NCI-H748 (cell line): ENCODE results near the gene PPARG.

Experiments
- DNase-seq: peaks from one replicate; lab custom pipeline; 2025; ENCODE audit not compliant: unreplicated experiment; lab: John Stamatoyannopoulos, UW

Gene PPARG

DNA sequence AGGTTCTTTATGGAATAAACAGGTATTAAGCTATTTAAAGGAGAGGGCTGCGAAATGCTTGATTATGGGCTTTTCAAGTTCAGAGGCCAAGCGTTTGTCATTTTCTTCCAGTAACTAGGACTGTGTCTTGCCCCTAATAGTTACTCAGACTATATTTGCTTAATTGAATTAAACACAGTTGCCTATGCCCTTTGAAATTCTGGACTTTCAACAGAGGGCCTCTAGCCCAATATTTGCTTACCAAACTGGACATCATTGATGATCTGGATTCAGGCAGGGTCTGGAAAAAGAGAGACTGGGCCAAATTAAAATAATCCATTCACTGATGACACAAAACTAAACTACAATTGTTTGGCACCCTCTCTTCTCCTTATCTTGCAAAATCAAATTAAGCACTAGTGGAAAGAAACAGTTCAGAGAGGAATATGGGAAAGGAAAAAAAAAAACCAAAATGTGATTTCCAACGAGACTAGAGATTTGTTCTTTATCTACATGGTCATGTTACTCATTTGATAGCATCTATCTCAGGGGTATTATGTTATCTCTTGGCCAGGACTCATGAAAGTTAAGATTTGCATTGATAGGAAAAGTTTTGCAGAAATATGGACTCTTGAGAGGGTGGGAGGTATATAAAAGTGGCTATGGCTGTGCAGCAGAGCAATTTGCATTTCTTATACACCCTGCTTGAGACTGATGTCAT lies 120.3 kb downstream of the PPARG start:
- no peak for DNase-seq

DNA sequence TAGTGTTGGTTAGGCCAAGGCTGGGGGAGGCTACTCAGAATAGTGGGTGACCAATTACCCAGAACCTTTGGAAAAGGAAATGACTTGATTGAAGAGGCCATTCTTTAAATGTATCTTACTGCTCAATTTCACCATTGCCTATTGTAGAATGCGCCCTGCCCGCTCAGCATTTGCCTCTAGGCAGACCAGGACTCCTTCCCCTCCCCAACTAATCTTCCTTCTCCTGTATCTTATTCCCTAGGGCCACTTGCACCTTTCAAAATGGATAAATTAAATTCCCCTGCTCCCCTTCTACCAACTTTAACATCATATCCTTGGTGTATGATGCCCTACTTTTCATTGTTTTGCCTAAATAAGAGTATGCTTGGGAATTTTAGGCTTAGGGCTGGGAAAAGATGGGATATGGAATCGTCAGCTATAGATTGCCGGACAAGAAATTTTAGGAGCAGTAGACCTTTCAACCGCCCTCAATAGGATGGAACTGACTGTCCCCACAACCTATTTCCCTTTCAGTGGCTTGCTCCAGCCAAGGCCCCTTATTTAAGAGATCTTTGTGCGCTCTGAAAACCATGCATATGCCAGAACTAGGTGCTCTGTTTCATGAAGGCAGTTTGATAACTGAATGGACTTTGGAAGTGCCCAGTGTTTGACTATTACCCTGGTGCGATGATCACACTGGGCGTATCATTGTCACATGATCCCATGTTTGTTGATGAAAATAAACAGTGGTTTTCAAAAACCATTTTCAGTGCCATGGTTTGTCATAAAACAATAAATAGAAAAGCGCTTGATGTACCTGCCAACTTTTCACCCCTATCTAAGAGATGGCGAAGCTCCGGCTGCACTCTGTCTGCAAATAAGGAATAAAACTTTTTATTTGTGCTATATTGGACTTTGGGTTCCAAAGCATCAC lies 121.1 kb downstream of the PPARG start:
- DNase-seq: no peak

DNA sequence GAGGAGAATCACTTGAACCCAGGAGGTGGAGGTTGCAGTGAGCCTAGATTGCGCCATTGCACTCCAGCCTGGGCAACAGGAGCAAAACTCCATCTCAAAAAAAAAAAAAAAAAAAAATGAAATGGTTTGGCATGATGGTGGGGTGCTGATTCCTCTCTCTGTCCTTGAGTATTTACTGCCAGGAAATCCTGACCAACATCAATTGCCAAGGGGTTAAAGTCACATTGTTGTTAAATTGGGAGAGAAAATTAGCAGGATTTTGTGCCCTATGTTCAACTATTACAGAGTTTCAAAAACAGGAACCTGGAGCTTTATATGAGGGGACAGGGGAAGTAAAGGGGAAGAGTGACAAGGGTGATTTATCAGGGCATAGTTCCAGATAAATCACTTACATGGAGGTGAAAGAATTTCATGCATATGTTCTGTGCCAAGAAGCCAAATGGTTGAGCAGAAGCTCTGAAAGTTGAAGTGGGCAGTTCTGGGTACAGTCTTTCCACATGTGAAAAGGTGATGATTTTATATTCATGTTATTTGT lies 124.9 kb downstream of the PPARG start:
- DNase-seq: no peak

DNA sequence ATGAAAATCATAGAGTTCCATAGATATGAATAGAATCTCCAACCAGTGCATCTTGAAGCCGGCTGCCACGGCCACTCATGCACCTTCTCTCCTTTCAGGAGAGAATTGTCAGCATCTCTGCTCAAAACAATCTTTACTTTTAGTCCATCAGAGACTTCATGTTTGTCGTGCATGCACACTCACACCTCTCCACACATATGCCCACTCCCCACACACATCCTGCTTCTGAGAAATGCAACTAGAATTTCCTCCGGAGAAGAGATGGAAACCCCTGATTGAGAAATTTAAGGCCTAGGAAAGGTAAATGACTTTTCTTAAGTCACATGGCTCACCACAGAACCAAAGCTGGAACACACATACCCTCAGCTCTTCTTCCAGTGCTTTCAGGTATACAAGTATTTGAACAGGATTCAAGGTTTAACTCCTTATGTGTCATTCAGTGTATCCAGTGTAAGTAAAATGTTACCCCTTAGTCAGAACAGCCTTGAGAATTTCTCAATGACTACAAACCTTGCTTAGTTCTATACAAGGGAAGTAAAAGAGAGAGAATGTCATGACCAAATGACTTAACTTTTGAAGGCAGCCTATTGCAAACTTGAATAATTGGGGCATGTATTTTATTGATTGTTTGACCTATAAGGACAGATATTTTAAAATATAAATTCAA lies 126.3 kb downstream of the PPARG start:
- DNase-seq: no peak

DNA sequence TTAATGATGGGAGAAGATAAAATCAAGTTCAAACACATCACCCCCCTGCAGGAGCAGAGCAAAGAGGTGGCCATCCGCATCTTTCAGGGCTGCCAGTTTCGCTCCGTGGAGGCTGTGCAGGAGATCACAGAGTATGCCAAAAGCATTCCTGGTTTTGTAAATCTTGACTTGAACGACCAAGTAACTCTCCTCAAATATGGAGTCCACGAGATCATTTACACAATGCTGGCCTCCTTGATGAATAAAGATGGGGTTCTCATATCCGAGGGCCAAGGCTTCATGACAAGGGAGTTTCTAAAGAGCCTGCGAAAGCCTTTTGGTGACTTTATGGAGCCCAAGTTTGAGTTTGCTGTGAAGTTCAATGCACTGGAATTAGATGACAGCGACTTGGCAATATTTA lies 127.9 kb downstream of the PPARG start:
- no peak for DNase-seq

DNA sequence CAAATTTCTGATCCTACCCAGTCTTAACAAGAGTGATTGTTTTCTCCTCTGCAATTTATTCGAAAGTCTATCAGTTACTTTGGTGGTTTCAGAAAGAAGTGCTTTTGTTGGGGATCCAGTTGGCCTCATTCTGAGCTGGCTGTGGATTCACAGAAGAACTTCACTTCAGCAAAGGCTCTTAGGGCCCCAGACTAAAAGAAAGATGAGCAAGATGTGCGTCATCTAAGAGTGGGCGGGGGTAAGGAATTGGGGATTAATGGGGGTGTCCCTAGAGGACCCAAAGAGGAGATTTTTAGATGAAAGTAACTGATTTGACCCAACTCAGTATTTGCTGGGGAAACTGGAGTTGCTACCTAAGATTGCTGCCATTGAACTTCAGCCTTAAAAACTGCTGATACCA lies 131.5 kb downstream of the PPARG start:
- DNase-seq: no peak

DNA sequence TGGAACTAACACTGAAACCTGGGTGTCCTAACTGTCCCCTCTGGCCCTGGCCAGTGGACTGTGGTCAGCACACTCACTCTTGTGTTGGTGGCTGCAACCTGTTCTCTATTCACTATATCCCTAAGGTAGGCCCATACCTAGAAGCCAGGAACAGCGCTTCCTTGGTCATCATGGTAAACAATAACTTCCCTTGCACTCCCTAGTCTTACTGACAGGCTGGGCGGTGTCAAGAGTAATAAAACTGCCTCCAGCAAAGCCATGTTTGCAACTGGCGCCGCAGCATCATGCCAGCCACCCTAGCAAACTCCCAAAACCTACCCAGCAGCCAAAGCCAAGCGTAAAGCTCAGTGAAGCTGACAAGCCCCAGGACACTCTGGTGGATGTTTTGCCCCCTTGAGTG lies 132.3 kb downstream of the PPARG start:
- DNase-seq: no peak

DNA sequence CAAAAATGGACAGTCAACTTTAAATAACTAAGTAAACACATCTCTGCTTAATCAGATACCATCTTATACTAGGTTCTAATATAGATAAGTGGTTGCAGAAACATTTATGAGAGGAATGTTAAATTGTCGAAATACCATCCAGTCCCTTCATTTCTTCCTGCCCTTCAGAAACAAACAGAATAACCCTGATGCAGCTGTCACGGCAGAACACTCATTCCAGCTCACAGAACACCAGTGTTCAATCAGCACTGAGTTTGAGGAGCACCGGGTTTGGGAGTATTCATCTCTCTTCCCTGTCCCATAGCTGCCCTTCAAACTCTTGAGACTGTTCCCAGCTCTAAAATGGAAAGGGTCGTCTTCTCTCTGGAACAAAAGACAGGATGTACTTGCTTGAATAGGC lies 134.3 kb downstream of the PPARG start:
- no peak for DNase-seq

DNA sequence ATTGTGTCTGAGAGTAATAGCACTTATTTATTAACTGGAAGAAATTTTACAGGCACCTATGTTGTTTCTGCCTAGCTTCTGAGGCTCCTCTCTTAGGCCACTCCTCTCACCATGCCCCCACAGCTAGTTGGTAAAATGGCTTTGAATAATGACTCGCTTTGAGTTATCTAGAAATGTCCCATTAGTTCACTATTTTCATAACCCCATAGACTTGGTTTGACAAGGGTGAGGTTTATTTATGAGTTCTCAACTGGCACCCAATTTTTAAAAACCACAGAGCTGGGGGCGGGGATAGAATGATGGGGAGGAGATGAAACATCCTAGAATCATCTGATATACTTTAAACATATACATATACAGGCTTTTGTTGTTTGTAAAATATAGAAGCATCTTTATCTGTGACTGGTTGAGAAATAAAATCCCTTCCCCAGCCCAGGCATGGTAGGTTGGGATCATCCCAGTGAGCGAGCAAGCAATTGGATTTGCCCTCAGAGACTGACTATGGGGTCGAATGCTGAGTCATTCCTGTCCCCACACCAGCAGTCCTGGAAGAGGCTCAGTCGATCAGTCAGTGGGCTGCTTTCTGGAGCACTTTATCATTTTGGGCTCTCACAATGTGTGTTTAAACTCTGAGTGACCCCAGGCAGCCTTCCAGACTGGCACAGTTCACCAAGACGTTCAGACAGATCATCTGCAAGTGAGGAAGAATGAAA lies 135.2 kb downstream of the PPARG start:
- no peak for DNase-seq

DNA sequence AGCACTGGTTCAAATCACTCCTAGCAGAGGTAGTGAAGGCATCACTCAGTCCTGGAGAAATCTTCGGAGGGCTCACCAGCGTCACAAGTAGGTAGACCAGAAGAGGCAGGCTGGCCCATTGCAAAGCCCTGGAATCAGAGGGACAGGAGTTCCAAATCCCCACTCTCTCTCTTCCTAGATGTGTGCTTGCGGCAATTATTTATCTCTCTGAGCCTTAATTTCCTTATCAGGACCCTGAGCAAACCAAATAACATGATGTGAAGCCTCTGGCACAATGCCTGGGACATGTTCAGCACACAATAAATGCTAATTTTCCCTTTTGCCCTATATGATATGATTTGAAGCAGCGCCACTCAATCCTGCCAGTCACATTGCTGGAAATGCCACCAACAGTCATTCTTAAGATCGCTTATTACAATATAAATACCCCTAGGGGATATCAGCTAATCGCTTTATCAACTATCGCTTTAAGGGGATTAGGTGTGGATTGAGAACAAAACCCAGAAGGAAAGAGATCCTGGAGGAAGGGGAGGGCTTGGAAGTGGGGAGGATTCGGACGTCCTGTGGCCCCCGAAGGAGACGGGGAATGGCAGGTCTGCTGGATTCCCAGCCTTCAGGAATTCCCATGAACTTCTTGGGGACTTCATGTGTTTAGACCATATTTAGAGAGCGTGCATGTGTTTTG lies 135.9 kb downstream of the PPARG start:
- no peak for DNase-seq

DNA sequence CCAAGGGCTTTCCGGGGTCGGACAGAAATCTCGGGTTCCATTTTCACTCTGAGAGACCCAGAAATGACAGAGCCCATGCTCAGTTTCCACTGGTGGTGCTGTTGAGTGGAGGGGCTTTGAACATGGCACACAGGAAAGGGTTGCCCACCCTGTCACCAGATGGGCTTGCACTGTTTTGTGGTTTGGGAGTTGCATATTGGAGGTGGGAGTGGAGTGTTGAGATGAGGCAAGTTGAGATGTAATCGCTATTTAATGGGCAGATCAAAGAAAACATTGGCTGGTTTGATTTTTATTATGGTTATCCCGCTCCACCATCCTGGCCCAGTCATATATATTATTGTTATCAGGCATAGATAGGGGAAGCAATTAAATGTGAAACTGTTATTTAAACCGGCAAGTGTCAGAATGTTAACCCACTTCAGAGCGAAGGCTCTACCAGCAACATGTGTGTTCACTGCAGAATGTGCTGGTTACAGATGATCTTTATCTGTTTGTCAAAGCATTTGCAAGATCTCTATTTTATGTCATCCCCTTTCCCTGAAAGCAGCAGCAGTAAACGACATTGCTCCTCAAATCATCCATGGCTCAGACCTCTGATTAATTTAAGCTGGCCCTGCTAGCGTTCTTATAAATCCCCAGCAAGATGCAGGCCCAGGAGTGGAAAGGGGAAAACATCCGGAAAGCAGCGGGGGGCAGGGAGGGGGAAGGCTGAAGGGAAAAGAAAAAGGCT lies 137.1 kb downstream of the PPARG start:
- no peak for DNase-seq

DNA sequence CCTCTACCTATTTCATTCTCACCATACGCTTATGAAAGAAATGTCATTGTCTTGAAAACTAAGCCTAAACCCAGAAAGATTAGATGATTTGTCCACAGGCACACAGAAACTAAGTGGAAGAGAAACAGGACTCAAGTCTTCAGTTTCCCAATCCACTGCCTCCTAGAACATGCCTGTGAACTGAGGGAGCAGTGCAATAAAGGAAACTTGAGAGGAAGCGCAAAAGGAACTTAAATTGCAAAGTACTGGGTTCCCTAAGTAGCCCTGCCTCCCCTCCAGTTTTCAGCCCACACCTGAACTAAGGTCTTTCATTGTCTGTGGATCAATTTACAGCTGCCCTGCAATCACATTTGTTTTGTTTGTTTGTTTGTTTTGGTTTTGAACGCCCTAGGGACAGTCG lies 138.7 kb downstream of the PPARG start:
- no peak for DNase-seq

DNA sequence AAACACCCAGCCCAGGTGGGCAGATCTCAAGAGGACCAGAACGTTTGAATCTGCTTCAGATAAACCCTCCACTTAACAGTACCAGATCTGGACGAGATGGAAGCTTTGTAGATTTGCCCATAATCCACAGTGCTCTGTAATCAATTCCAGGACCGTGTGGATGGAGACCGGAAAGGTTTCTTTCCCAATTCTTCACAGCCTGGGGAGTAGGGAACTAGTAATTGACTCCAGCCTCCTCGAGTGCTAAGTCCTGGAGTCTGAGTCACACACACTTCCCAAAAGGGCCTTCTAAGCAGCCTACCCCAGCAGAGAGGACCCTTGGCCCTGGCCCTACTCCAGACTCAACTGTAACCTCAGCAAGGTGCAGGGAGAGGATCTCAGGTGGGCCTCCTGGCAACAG lies 139.3 kb downstream of the PPARG start:
- no peak for DNase-seq

DNA sequence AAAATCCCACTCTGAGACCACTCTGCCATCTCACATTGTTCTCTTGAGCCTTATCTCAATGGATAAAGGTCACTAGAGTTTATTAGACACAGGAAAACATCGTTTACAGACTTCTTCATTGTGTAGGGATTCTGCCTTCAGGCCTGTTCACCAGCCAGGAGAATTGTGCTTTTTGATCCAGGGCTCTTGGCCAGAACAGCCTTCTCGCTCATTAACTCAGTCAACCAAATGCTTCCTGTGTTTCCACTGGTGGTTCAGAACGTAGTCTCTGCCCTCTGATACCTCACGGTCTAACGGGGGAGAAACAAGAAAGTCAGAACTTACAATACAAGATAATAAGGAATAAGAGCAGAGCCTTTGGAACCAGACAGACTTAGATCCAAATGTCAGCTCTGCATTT lies 141.2 kb downstream of the PPARG start:
- no peak for DNase-seq

DNA sequence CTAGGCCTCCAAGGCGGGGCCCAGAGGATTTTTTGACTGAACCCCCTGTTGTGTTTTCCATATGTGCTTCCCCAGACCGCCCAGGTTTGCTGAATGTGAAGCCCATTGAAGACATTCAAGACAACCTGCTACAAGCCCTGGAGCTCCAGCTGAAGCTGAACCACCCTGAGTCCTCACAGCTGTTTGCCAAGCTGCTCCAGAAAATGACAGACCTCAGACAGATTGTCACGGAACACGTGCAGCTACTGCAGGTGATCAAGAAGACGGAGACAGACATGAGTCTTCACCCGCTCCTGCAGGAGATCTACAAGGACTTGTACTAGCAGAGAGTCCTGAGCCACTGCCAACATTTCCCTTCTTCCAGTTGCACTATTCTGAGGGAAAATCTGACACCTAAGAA lies 145.0 kb downstream of the PPARG start:
- DNase-seq: no peak

DNA sequence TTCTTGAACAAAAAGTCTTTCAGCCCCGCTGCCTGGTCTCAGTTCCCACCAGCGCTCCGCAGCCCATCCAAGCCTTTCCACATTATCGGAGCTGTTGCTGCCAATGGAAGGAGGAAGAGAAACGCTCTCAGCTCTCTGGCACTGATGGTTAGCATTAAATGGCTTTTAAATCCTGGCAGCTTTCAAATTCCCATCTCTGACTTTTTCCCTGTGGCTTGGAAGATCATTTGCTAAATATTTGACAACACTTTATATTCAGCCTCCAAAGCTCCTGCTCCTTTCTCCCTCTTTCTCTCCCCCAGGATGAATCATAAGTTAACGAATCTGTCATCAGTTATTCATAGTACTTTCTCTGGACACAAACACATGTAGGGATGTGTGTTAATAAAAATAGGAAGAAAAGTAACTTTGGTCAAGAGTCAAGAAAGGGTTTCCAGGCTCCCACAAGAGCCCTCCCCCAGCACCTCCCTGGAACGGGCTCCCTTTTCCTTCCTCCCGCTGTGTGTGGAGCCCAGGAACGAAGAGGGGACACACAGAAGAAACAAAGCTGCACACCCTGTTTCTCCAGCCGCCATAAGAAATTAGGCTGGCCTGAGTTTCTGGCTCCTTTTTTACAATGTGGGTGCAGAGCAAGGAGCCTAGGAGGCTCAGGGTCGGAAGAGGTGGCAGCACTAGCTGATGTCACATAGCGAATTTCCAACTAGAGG lies 147.8 kb downstream of the PPARG start:
- no peak for DNase-seq

DNA sequence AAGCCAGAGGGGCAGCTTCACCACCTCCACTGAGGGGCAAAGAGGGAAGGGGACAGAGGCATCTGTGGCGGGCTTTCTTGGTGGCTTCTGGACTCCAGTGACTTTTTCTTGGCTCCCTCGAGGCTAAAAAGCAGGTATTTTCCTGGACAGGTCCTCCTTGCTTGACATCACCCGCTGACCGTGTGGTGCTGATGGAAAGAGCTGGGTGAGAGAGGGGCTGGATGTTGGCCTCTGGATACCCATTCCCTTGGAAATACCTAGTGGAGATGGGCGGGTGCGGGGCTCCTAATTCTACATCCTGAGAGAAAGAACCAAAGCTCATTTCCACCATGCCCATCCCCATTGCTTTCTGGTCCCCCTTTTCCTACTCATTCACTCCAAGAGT lies 148.3 kb downstream of the PPARG start:
- DNase-seq: no peak

DNA sequence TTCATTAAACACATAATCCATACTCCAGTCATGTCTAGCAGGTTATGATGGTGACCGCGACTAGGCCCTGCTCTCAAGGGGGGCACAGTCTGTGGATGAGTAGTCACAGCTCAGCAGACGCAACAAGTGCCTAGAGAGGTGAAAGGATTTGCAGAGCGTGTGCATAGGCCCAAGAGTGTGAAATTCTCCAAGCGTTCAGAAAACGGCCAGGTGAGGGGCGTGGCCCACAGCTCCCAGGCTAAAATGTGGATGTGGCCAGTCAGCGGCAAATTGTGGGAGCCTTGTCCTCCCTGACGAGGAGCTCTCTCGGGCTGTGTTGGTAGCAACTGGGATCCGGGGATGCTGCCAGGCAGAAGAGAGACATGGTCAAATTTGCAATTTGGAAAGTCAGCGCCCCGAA lies 149.0 kb downstream of the PPARG start:
- no peak for DNase-seq

DNA sequence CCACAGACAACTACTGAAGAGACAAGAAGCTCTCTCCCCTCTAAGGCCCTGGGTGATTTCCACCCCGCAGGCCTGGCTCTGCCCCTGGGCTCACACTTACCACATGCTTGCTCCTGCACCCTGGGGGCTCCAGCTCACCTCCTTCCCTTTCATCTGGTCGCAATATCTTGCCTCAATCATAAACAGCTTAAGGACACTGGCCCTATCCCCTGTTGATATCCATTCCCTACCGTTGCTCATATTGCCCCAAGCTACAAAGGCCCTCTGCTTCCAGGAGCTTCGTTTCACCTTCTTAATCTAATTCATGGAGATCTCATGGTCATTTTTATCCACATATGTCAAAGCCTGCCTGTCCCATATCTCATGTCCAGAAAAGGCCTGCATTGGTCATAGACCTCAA lies 149.4 kb downstream of the PPARG start:
- no peak for DNase-seq
